GM12891 (cell line): Measurements from ENCODE around the gene TEX26.

Source experiments
- POLR2A ChIP-seq: IDR thresholded peaks from 2 replicates; pipeline ENCODE4 v1.6.1; 2011; ENCODE audit warnings: low read depth, low read length, control low read depth
- POLR2AphosphoS5 ChIP-seq: IDR thresholded peaks from 2 replicates; pipeline ENCODE4 v1.6.1; 2011; ENCODE audit warnings: low read depth, low read length, control low read depth
- SPI1 ChIP-seq: IDR thresholded peaks from 2 replicates; pipeline ENCODE4 v1.6.1; 2011; ENCODE audit warnings: low read depth, low read length, control low read depth

- TF ChIP-seq POLR2A (no peak), SPI1 (no peak), POLR2AphosphoS5 (no peak)
Observed at GRCh38 chr13:31022288-31022895, 89.9 kb downstream of the TEX26 start.
